Gastrocnemius medialis (tissue), 4 donors: ENCODE results near the gene DQX1.

Source experiments
- CTCF ChIP-seq, 5 experiments: fragments of 450-650 bp in 3 of 5; fragments of 200-600 bp in 2 of 5; sonication (generic) in 2 of 5; IDR thresholded peaks in 4 of 5; conservative IDR thresholded peaks in 1 of 5; 1 replicate in 4 of 5; 2 replicates in 1 of 5; pipeline ENCODE4 v1.5.1; 2016 to 2019; ENCODE audit warnings: antibody characterized with exemption in 5 of 5, mild to moderate bottlenecking in 3 of 5, moderate library complexity in 3 of 5
- POLR2A ChIP-seq, 2 donors: fragments of 450-650 bp; IDR thresholded peaks; one replicate each; pipeline ENCODE4 v1.6.1; 2017; ENCODE audit warnings: antibody characterized with exemption in 2 of 2, mild to moderate bottlenecking in 2 of 2, moderate library complexity in 2 of 2

- TF ChIP-seq POLR2A (IDR thresholded peaks at IDR 0.05) (no peak), CTCF (IDR thresholded peaks at IDR 0.05 in 4 of 5, conservative IDR thresholded peaks at IDR 0.05 in 1 of 5) (no peak)
Observed at GRCh38 chr2:74542978-74543377, 16.9 kb upstream of the DQX1 start.
